Mesenchymal stem cell (in vitro differentiated cells and primary cell): ENCODE data around the gene MAP3K6.
A peak's percentile ranks its signal among the peaks of the same experiment; 100 is the strongest.

Experiments used
- DNase-seq: peaks from one replicate; pipeline ENCODE4 v3.0.0-alpha.2; 2013
- H2AFZ ChIP-seq: one replicate; pipeline ENCODE4 v1.6.1; 2013; ENCODE audit warnings: low read depth, mild to moderate bottlenecking, control low read depth, inconsistent platforms, low read length, moderate library complexity
- H2AK5ac ChIP-seq: 2 replicates; pipeline ENCODE4 v1.6.1; 2013; ENCODE audit warnings: low read length, moderate library complexity, mild to moderate bottlenecking, inconsistent platforms; ENCODE audit not compliant: severe bottlenecking
- H2BK120ac ChIP-seq: one replicate; pipeline ENCODE4 v1.6.1; 2013; ENCODE audit warnings: low read depth, mild to moderate bottlenecking, inconsistent platforms, low read length, moderate library complexity
- H2BK12ac ChIP-seq, 2 experiments: one replicate each; pipeline ENCODE4 v1.6.1; 2013; ENCODE audit warnings: inconsistent platforms in 2 of 2, low read length in 2 of 2, mild to moderate bottlenecking in 2 of 2, moderate library complexity in 2 of 2, control low read depth in 1 of 2
- H2BK15ac ChIP-seq: one replicate; pipeline ENCODE4 v1.6.1; 2013; ENCODE audit warnings: mild to moderate bottlenecking, low read depth, inconsistent platforms; ENCODE audit not compliant: poor library complexity, severe bottlenecking
- H2BK5ac ChIP-seq: 2 replicates; pipeline ENCODE4 v1.6.1; 2013; ENCODE audit warnings: low read depth, mild to moderate bottlenecking, low read length, control low read depth, inconsistent platforms; ENCODE audit not compliant: poor library complexity, severe bottlenecking
- H3K14ac ChIP-seq, 2 experiments: one replicate each; pipeline ENCODE4 v1.6.1; 2013; ENCODE audit warnings: inconsistent platforms in 2 of 2, low read length in 2 of 2, control low read depth in 1 of 2, mild to moderate bottlenecking in 1 of 2, moderate library complexity in 1 of 2
- H3K18ac ChIP-seq, 2 experiments: one replicate each; pipeline ENCODE4 v1.6.1; 2013; ENCODE audit warnings: inconsistent platforms in 2 of 2, low read length in 2 of 2, control low read depth in 1 of 2, low read depth in 1 of 2, mild to moderate bottlenecking in 1 of 2
- H3K23ac ChIP-seq, 2 experiments: one replicate each; pipeline ENCODE4 v1.6.1; 2013; ENCODE audit warnings: inconsistent platforms in 2 of 2, low read length in 2 of 2, mild to moderate bottlenecking in 2 of 2, moderate library complexity in 2 of 2, control low read depth in 1 of 2
- H3K27ac ChIP-seq: 2 replicates; pipeline ENCODE4 v1.5.1; 2013; ENCODE audit warnings: mild to moderate bottlenecking, moderate library complexity, low read length, control low read depth, inconsistent platforms; ENCODE audit not compliant: poor library complexity, severe bottlenecking
- H3K27me3 ChIP-seq, 2 experiments: 2 replicates each; pipeline versions ENCODE4 v1.6.1 to v1.7.0; 2013; ENCODE audit warnings: low read length in 2 of 2, mild to moderate bottlenecking in 2 of 2, moderate library complexity in 2 of 2, control low read depth in 1 of 2, inconsistent platforms in 1 of 2; ENCODE audit not compliant: control insufficient read depth in 1 of 2, insufficient read depth in 1 of 2
- H3K36me3 ChIP-seq, 2 experiments: 2 replicates each; pipeline versions ENCODE4 v1.6.1 to v1.7.0; 2013; ENCODE audit warnings: low read length in 2 of 2, control low read depth in 1 of 2, inconsistent platforms in 1 of 2, low read depth in 1 of 2, mild to moderate bottlenecking in 1 of 2; ENCODE audit not compliant: insufficient read depth in 2 of 2, control insufficient read depth in 1 of 2
- H3K4ac ChIP-seq, 2 experiments: one replicate each; pipeline ENCODE4 v1.6.1; 2013; ENCODE audit warnings: inconsistent platforms in 2 of 2, low read length in 2 of 2, mild to moderate bottlenecking in 2 of 2, moderate library complexity in 2 of 2, control low read depth in 1 of 2, low read depth in 1 of 2
- H3K4me1 ChIP-seq: 2 replicates; pipeline ENCODE4 v1.6.1; 2013; ENCODE audit warnings: low read depth, low read length, control low read depth; ENCODE audit not compliant: control insufficient read depth, insufficient read depth
- H3K4me2 ChIP-seq: 2 replicates; pipeline ENCODE4 v1.6.1; 2013; ENCODE audit warnings: low read length, mild to moderate bottlenecking, inconsistent platforms; ENCODE audit not compliant: poor library complexity, severe bottlenecking
- H3K4me3 ChIP-seq, 2 experiments: 2 replicates each; pipeline versions ENCODE4 v1.5.1 to v1.7.0; 2013; ENCODE audit warnings: low read length in 2 of 2, mild to moderate bottlenecking in 2 of 2, control low read depth in 1 of 2, low read depth in 1 of 2; ENCODE audit not compliant: insufficient read depth in 1 of 2
- H3K79me1 ChIP-seq: replicated peaks from 2 replicates; pipeline ENCODE4 v1.6.1; 2013; ENCODE audit warnings: mild to moderate bottlenecking, control low read depth, low read length, inconsistent platforms; ENCODE audit not compliant: poor library complexity, severe bottlenecking
- H3K9ac ChIP-seq: 2 replicates; pipeline ENCODE4 v1.7.0; 2013; ENCODE audit warnings: mild to moderate bottlenecking, low read length, moderate library complexity
- H3K9me3 ChIP-seq: 2 replicates; pipeline ENCODE4 v1.7.0; 2013; ENCODE audit warnings: mild to moderate bottlenecking, low read length; ENCODE audit not compliant: control insufficient read depth
- H4K8ac ChIP-seq: one replicate; pipeline ENCODE4 v1.6.1; 2013; ENCODE audit warnings: inconsistent platforms, mild to moderate bottlenecking, low read length, moderate library complexity
- H4K91ac ChIP-seq: one replicate; pipeline ENCODE4 v1.6.1; 2013; ENCODE audit warnings: mild to moderate bottlenecking, low read length, inconsistent platforms
- WGBS: methylation state at CpG from one replicate; pipeline ENCODE4 v1.1.7; 2013; ENCODE audit warnings: mixed read lengths; 5-methylcytosine and 5-hydroxymethylcytosine counted together

The MAP3K6 gene

GRCh38 chr1:27342391-27342777 is 24.4 kb downstream of the MAP3K6 start:
- Histone ChIP-seq H2BK12ac (peak overlapping the region in 1 of 2 experiments; percentile 12), H4K8ac (no peak overlapping the region), H3K9ac (no peak overlapping the region), H2AFZ (no peak overlapping the region), H3K18ac (peak overlapping the region in 1 of 2 experiments; percentile 42), H3K23ac (no peak overlapping the region), H3K36me3 (peaks cover 0 to 11% of the 10 kb centered on the region in 2 experiments), H3K14ac (no peak overlapping the region), H2BK120ac (no peak overlapping the region), H3K4me3 (no peak overlapping the region), H3K4ac (no peak overlapping the region), H3K9me3 (no peaks in the 10 kb centered on the region), H3K27ac (no peak overlapping the region), H3K4me1 (peaks cover 36% of the 10 kb centered on the region), H3K27me3 (peaks cover 0 to 3% of the 10 kb centered on the region in 2 experiments), H3K4me2 (peak overlapping the region; percentile 67), H2AK5ac (peak overlapping the region; percentile 18), H4K91ac (peak overlapping the region; percentile 48), H2BK5ac (no peak overlapping the region), H3K79me1 (no peaks in the 10 kb centered on the region), H2BK15ac (no peak overlapping the region)
- DNase-seq, result no peak
- WGBS, result 89% methylated on average over 8 of the region's 8 CpGs

- no peaks in the 10 kb centered on the region for H3K27me3 ChIP-seq
- H2BK5ac ChIP-seq, result no peak within 1 kb of the TSS
- H3K79me1 ChIP-seq, result no peaks in the 10 kb centered on the region
- H2AFZ ChIP-seq, result no peak within 1 kb of the TSS
- peak within 1 kb of the TSS; percentile 46 for H2AK5ac ChIP-seq
- DNase-seq, result peak; percentile 69
- H3K36me3 ChIP-seq, result peaks cover 2 to 13% of the 10 kb centered on the region in 2 experiments
- peak within 1 kb of the TSS; percentile 67 for H3K4me2 ChIP-seq
- no peak within 1 kb of the TSS for H2BK120ac ChIP-seq
- peak within 1 kb of the TSS; percentile 88 for H4K91ac ChIP-seq
- H3K9me3 ChIP-seq, result no peaks in the 10 kb centered on the region
- peak within 1 kb of the TSS; percentile 38 for H3K9ac ChIP-seq
- peaks cover 33% of the 10 kb centered on the region for H3K4me1 ChIP-seq
- peak within 1 kb of the TSS in 1 of 2 experiments; percentile 69 for H3K14ac ChIP-seq
- peak within 1 kb of the TSS in 1 of 2 experiments; percentile 41 for H3K4me3 ChIP-seq
- no peak within 1 kb of the TSS for H3K27ac ChIP-seq
- H3K23ac ChIP-seq, result peak within 1 kb of the TSS in 1 of 2 experiments; percentile 48
- no peak within 1 kb of the TSS for H2BK15ac ChIP-seq
- peak within 1 kb of the TSS; percentile 1 to 42 for H3K18ac ChIP-seq
- peak within 1 kb of the TSS in 1 of 2 experiments; percentile 34 for H3K4ac ChIP-seq
- 29% methylated on average over 22 of the region's 22 CpGs for WGBS
- peak within 1 kb of the TSS; percentile 66 for H4K8ac ChIP-seq
- peak within 1 kb of the TSS; percentile 9 to 65 for H2BK12ac ChIP-seq
These were observed 25.1 kb downstream of the MAP3K6 start, which contains the start of gene SYTL1 for GRCh38 chr1:27341525-27342252. Gene SYTL1, plus strand, starts transcription at chr1:27342022. Its CDS starts 3,313 bp downstream, at chr1:27345335.

- H2AK5ac ChIP-seq, result peak overlapping the region; percentile 10
- H3K36me3 ChIP-seq, result peaks cover 27 to 38% of the 10 kb centered on the region in 2 experiments
- no peak overlapping the region for H2BK5ac ChIP-seq
- no peak overlapping the region for H3K18ac ChIP-seq
- no peak overlapping the region for H2BK120ac ChIP-seq
- peaks cover 2% of the 10 kb centered on the region for H3K79me1 ChIP-seq
- no peak overlapping the region for H3K4me3 ChIP-seq
- 72% methylated on average over 5 of the region's 5 CpGs for WGBS
- H3K14ac ChIP-seq, result no peak overlapping the region
- no peak overlapping the region for H3K9ac ChIP-seq
- no peak overlapping the region for H2BK15ac ChIP-seq
- H3K27me3 ChIP-seq, result no peaks in the 10 kb centered on the region
- H2AFZ ChIP-seq, result no peak overlapping the region
- H4K8ac ChIP-seq, result no peak overlapping the region
- no peak overlapping the region for H3K23ac ChIP-seq
- DNase-seq, result no peak
- H2BK12ac ChIP-seq, result no peak overlapping the region
- H4K91ac ChIP-seq, result no peak overlapping the region
- no peak overlapping the region for H3K4me2 ChIP-seq
- H3K4me1 ChIP-seq, result peaks cover 33% of the 10 kb centered on the region
- H3K9me3 ChIP-seq, result no peaks in the 10 kb centered on the region
- H3K4ac ChIP-seq, result no peak overlapping the region
- no peak overlapping the region for H3K27ac ChIP-seq
These were observed 27.5 kb downstream of the MAP3K6 start for GRCh38 chr1:27339213-27339612.

GRCh38 chr1:27338751-27339150 is 28.0 kb downstream of the MAP3K6 start:
- H3K23ac ChIP-seq, result no peak overlapping the region
- WGBS, result 95% methylated on average over 6 of the region's 6 CpGs

More at GRCh38 chr1:27338751-27339150, 28.0 kb downstream of the MAP3K6 start:
- Histone ChIP-seq H3K79me1 (peaks cover 2% of the 10 kb centered on the region), H2BK5ac (no peak overlapping the region), H3K9me3 (no peaks in the 10 kb centered on the region), H3K18ac (no peak overlapping the region), H2AFZ (no peak overlapping the region), H3K4me3 (no peak overlapping the region), H2BK12ac (no peak overlapping the region), H2AK5ac (peak overlapping the region; percentile 28), H2BK15ac (no peak overlapping the region), H3K36me3 (peaks cover 32 to 43% of the 10 kb centered on the region in 2 experiments), H3K4me1 (peaks cover 33% of the 10 kb centered on the region), H4K91ac (no peak overlapping the region), H3K4me2 (no peak overlapping the region), H2BK120ac (no peak overlapping the region), H3K14ac (no peak overlapping the region), H3K9ac (no peak overlapping the region), H3K27me3 (no peaks in the 10 kb centered on the region), H3K4ac (no peak overlapping the region), H3K27ac (no peak overlapping the region), H4K8ac (peak overlapping the region; percentile 31)
- no peak for DNase-seq
